Activated CD8-positive, alpha-beta memory T cell treated with anti-CD3 and anti-CD28 coated beads, Interleukin-2, amount 50 U/mL, for 48 hours (primary cell): ENCODE data around the gene ARID1B.

Source experiments
- DNase-seq: peaks from one replicate; pipeline ENCODE4 v3.0.0-alpha.2; 2020

ARID1B gene

GRCh38 chr6:157089258-157089657 lies 312.1 kb downstream of the ARID1B start:
- no peak for DNase-seq

GRCh38 chr6:157089851-157090250 lies 312.7 kb downstream of the ARID1B start:
- no peak for DNase-seq

GRCh38 chr6:157090736-157091135 lies 313.6 kb downstream of the ARID1B start:
- no peak for DNase-seq

GRCh38 chr6:157091243-157091642 lies 314.1 kb downstream of the ARID1B start:
- DNase-seq = no peak

GRCh38 chr6:157091856-157092460 lies 314.8 kb downstream of the ARID1B start:
- DNase-seq = no peak

- no peak for DNase-seq
Observed at GRCh38 chr6:157092736-157093135, 315.6 kb downstream of the ARID1B start.

- DNase-seq = no peak
Observed at GRCh38 chr6:157093536-157093935, 316.4 kb downstream of the ARID1B start.

- no peak for DNase-seq
Observed at GRCh38 chr6:157094038-157094437, 316.9 kb downstream of the ARID1B start.

GRCh38 chr6:157095084-157095483 lies 317.9 kb downstream of the ARID1B start:
- DNase-seq = no peak

GRCh38 chr6:157095569-157095968 lies 318.4 kb downstream of the ARID1B start:
- no peak for DNase-seq

- no peak for DNase-seq
Observed at GRCh38 chr6:157096105-157096504, 318.9 kb downstream of the ARID1B start.

GRCh38 chr6:157096522-157096921 lies 319.3 kb downstream of the ARID1B start:
- DNase-seq = no peak

- no peak for DNase-seq
Observed at GRCh38 chr6:157097255-157097955, 320.2 kb downstream of the ARID1B start.

- no peak for DNase-seq
Observed at GRCh38 chr6:157098999-157099398, 321.8 kb downstream of the ARID1B start.

- no peak for DNase-seq
Observed at GRCh38 chr6:157099912-157100593, 322.9 kb downstream of the ARID1B start.

- DNase-seq = no peak
Observed at GRCh38 chr6:157101166-157101565, 324.0 kb downstream of the ARID1B start.

GRCh38 chr6:157104803-157105202 lies 327.6 kb downstream of the ARID1B start:
- no peak for DNase-seq

- DNase-seq = no peak
Observed at GRCh38 chr6:157106487-157106886, 329.3 kb downstream of the ARID1B start.

GRCh38 chr6:157107571-157107914 lies 330.4 kb downstream of the ARID1B start:
- DNase-seq = no peak

- no peak for DNase-seq
Observed at GRCh38 chr6:157107915-157108651, 330.9 kb downstream of the ARID1B start.

- no peak for DNase-seq
Observed at GRCh38 chr6:157108923-157109322, 331.7 kb downstream of the ARID1B start.

GRCh38 chr6:157110607-157111006 lies 333.4 kb downstream of the ARID1B start:
- DNase-seq = no peak

- DNase-seq = no peak
Observed at GRCh38 chr6:157113389-157113788, 336.2 kb downstream of the ARID1B start.

GRCh38 chr6:157116426-157116825 lies 339.2 kb downstream of the ARID1B start:
- no peak for DNase-seq
